Measurements from ENCODE around the gene CREBZF. TPM values are rescaled to one million over a fixed set of nuclear protein-coding genes. Genes with fewer than 3 reads are reported as not detected.
"Not testable (repeated sequence)": the region's sequence is repeated elsewhere in the genome, so short reads cannot be mapped to it uniquely, and the experiment has no call there.

The CREBZF gene
- polyA plus RNA-seq, 3 donors = 94.8 to 123 (median 107) TPM

DNA sequence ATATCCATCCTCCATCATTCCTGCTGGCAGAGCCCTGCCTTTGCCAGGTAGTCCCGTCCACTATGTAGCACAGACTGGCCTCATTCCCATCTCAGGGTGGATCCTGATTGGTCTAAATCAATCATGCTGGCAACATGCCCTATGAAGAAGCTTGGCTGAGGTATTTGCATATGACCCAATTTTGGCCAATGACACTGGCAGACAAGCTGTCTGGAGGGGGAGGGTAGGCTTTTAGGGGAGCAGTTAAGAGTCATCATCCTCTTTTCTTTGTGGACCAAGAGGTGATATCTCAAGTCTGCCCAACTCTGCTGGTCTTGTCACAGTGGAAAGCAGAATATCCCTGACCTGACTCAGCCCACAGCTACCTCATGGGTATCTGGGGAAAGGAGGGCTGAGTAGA is 16.0 kb upstream of the CREBZF start:
- no peak for DNase-seq

DNA sequence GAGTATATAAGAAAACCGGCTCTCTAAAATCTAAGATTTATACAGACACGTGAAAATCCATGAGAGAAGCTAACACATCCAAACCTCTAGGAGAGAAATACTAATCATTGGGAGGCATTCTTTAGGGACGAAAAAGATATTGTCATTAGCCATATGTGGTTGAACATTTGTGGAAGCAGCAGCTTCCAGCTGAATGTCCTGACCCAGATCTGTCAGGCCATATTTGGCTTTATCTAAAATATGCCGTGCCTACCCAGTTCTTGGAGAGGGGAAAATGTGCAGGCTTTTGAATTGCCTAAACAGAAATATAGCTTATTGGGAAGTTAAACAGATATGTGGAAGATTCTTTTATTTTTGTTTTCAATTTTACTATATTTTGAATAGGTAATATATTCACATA is 14.6 kb upstream of the CREBZF start:
- no peak for DNase-seq

DNA sequence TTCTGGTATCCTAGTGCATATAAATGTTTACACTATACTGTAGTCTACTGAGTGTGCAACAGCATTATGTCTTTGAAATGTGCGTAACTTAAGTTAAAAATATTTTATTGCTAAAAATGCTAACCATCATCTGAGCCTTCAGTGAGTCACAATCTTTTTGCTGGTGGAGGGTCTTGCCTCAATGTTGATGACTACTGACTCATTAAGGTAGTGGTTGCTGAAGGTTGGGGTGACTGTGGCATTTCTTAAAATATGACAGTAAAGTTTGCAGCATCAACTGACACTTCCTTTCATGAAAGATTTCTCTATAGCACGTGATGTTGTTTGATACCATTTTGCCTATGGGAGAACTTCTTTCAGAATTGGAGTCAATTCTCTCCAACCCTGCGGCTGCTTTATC is 8.5 kb upstream of the CREBZF start:
- DNase-seq = no peak

DNA sequence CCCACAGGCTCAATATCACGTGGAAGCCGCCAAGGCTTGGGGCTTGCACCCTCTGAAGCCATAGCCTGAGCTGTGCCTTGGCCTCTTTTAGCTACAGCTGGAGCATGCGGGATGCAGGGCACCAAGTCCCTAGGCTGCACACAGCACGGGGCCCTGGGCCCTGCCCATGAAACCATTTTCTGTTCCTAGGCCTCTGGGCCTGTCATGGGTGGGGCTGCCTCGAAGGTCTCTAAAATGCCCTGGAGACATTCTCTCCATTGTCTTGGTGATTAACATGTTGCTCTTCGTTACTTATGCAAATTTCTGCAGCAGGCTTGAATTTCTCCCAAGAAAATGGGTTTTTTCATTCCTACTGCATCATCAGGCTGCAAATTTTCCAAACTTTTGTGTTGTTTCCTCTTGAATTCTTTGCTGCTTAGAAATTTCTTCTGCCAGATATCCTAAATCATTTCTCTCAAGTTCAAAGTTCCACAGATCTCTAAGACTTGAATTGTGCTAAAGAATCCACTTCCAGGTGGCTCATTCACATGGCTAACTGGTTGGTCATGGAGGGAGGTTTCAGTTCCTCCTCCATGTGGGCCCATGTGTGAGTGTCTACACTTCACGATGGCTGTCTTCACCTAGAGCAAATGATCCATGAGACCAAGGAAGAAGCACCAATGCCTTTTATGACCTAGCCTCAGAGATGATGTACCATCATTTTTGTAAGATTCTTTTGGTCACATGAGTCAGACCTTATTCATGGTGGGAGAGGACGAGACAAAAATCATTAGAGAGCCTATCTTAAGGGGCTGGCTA is 7.4 kb upstream of the CREBZF start:
- no peak for DNase-seq

DNA sequence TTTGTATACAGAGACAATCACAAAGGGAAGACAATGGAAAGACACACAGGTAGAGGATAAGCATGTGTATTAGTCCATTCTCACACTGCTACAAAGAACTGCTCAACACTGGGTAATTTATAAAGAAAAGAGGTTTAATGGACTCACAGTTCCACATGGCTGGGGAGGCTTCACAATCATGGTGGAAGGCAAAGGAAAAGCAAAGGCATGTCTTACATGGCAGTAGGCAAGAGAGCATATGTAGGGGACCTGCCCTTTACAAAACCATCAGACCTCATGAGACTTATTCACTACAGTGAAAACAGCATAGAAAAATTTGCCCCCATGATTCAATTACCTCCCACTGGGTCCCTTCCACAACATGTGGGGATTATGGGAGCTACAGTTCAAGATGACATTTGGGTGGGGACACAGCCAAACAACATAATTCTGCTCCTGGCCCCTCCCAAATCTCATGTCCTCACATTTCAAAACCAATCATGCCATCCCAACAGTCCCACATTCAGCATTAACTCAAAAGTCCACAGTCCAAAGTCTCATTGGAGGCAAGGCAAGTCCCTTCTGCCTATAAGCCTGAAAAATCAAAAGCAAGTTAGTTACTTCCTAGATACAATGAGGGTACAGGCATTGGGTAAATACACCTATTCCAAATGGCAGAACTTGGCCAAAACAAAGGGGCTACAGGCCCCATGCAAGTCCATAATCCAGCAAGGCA is 6.2 kb upstream of the CREBZF start:
- not testable (repeated sequence) for DNase-seq

DNA sequence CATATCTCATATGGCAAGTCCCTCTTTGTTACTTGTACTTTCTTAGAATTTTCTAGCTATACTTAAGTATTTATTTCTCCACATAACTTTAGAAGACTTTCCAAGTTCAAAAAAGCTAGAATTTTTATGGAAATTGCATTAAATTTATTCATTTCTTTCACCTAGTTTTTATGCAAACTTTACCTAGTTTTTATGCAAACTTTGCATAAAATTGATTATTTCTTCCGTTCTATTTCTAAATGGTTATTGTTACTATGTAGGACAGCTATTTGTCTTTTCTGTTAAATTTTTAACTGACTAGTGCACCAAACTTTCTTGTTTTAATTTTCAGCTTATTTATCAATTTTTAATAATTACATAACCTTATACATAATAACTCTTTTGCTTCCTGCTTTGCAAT is 3.2 kb upstream of the CREBZF start:
- no peak for DNase-seq

DNA sequence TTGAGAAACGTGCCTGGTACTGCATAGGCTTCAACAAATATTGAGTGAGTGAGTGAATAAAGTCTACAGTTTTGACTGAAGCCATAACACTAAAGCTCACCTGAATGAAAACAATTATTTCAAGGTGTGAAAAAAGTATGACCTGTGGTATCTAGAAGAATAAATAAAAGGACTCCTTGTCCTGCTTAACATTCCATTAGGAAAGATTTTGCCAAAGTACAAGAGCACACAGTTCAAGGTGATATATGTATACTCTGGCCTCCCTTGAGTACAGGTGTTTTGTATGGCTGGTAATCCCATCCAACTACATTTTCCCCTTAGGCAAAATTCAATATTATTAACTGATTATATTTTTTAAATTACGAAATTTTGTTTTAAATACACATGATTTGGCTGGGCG is 1.8 kb upstream of the CREBZF start:
- no peak for DNase-seq

DNA sequence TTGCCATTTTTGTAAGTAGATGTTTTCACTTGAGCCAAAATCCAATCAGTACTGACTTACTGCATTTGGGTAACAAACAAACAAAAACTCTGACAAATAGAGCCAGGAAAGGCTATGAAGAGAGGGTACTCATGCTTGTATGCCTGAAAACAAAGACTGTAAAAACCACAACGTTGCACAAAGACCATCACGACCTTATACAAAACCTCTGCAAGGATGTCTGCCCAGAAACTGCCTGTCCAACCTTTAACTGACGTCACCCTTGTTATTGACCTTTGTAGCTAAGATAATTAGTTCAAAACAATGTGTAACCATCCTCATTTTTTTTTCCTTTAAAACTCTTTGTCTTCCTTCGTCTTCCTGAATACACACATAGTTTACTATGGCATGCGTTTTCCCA is 804 bp upstream of the CREBZF start:
- DNase-seq = no peak

DNA sequence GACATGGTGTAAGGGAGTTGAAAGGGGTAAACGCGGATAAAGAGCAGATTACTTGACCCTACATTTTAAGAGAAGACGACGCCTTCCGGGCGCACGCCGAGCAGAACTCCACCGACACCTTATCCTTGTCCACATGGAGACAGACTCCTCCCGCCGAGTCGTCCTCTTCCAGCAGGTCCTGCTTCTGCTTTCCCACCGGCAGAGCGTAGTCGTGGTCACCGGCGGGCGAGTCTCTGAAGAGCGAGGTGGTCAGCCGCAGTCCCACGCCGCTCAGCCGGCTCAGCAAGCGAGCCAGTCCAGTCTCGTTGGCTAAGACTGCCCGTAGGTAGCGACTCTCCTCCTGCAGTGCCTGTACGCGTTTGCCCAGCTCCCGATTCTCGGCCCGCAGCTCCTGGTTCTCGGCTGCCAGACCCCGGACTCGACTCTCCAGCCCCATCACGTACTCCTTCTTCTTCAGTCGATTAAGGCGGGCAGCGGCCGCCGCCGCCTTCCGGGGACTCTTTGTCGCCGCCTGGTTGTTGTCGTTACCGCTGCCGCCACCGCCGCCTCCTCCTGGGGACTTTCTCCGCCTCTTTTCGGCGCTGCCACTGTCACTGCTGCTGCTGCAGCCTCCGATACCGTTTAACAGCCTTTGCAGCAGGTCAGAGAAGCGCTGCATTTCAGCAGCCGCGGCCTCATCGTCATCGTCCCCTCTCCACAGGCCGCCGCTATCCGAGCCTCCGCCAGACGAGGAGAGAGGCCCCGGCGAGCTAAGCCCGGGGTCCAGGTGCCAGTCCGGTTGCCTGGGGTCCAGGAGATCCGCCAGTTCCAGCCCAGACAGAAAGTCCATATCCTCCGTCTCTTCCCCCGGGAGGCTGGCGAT is 945 bp downstream of the CREBZF start:
- peak; percentile 80 for DNase-seq

DNA sequence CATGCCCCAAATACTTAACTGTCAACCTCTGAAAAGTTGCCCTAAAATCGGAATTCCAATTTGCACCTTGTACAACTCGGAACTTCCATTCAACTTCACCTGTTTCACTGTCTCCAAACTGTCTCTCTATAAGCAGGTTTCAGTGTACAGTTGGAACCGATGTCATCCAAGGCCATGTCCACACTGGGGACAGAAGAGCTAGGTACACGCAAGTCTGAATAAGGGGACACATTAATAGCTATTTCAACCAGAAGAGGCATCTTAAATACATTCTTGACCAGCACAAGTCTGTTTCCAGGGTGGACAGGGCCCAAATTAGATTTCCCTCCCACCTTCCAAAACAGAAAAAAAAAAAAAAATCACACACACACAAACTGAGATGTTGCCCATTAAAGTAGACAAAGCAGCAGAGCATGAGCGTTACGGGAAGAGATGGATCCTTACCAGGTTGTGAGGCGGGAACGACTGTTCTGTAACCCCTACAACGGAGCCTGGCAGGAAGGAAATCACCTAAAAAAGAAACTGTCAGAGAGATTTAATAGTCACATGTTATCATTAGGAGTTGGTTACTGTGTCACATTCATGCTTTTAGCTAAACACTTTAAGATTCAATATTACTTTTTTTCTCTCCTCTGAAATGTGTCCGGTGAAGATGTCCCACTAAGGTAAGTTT is 1.7 kb downstream of the CREBZF start:
- no peak for DNase-seq

DNA sequence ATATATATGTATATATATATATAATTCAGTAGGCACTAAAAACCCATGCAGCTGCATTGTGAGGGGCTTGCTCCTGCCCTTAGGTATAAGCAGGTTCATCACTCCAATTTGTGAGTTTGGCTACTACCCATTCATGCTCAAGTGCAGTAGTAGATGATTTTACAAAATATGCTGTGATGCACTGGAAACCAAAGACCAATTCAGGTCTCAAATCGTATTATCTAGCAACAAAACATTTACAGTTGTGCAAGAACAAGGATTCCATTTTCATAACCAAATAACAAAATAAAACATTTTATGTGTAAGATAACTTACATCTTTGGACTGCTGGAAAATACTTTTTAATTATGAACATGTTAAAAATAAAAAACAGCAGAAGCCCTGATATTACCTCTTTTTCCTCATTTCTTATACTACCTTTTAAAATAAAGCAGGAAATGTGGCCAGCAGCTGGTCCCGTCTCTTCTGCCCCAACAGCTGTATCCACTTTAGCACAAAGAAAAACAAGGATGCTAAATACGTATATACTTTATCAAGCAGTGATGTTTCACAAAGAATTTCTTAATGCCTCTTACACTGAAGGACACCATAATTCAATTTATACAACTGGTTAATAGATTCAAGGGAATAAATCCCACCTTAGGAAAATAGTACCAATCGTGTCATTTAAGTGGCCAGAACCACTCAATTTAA is 2.8 kb downstream of the CREBZF start:
- no peak for DNase-seq

DNA sequence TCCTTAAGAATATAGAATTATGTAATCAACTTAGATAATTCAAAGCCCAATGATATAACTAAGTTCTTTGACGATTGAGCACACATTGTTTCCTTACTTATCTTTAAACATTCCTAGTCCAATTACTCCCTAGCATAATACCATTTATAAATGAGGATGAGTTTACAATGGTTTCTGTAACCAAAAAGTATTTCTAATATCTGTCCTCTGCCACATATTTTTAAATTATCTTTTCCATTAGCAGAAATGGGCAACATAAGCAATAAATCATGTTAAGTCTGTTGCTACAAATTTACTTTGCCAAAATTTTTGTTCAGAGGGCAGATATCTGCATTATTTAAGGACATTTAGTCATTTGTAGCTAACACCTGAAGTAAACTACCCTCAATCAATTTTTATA is 6.7 kb downstream of the CREBZF start:
- no peak for DNase-seq

DNA sequence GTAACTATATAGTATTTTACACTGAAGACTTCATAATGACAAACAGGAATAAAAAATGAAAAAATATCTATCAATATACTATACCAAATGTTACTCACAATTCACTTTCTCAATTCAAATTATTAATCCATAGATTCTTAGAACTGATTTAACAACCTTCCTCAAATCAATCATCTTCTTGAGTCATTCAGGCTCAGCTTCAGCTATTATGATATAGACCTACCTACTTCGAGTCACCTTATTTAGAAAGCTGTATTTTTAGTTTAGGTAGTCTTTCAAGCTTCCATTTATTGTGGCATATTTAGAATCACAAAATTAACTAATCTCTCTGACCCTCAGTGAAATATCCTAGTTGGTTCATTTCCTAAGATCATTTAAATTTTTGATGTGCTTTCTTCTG is 8.2 kb downstream of the CREBZF start:
- no peak for DNase-seq

DNA sequence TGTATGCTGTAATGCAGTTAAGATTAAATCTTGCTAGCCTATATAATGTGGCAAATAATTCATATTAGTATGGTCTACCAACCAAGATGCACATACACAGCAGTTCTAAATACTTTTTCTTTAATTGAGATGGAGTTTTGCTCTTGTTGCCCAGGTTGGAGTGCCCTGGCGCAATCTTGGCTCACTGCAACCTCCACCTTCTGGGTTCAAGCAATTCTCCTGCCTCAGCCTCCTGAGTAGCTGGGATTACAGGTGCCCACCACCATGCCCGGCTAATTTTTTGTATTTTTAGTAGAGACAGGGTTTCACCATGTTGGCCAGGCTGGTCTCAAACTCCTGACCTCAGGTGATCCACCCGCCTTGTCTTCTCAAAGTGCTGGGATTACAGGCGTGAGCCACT is 10.6 kb downstream of the CREBZF start:
- not testable (repeated sequence) for DNase-seq

DNA sequence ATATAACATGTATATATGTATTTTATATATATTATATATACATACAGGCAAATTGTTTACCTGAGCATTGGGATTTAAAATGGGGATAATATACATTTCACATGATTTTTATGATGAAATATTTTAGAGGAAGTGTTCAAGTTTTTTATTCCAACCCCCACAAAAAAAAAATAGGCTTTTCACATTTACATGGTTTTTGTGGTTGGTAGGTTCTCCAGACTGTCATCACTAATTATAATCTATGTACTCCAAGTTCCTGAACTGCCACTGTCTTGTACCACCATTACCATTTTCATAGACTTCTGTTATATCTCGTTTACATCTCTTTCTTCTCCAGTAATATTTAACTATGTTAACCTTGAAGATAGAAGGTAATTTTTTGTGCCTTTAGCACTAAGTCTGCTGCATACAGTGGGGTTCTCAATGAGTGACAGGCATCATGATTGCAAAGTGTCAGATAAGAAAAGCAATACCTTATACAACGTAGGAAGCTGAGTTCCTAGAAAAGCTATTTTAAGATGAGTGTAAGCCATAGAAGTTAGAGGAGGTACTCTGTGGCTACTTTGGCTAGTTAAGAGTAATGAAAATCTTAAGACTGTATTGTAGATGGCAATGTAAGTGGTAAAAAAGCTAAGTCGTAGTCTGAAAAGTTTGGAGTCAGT is 12.0 kb downstream of the CREBZF start:
- DNase-seq = no peak

DNA sequence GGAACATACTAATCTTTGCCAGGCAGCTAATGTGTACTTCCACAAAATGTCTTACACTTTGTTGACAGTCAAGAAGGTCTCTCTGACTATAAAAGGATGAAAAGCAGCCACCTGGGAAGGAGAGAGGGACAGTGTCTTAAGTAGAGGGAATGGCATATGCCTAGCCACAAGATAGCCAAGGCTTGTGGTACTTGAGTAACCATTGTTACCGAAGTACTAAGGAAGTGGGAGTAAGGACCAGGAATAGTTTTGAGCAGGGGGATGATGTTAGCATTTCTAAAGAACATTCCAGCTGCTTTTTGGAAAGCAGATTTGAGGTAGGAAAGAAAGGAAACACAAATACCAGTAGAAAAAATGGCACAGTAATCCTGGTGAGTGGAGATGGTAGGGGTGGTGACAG is 13.8 kb downstream of the CREBZF start:
- DNase-seq = no peak

DNA sequence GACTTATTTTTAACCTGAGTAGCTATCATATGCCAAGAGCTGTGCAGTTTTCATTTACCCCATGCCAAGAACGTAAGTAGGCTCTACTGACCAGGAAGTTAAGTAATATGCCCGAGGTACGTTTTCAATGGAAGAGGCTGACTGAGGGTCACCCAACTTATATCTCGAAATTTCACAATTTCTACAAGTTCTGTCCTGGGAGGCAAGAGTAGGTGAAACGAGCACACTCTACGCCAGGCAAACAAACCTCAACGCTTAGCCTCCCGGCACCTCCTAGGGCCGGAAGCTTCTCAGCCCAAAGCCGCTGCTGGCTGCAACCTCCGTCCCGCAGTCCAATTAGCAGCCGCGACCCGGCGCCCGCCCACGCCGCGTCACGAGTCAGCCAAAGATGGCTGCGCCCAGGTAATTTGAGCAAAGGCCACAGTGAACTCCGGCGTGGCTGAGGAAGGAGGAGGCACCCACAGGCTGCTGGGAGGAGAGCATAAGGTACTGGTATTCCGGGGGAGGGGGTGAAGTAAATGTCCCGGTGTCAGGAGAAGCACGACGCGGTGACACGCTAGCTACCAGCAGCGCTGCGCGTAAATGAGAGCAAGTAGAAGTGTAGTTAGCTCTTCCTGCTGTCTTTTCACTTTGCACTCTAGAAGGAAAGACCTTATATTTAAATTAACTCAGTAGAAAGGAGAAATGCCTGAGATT is 17.2 kb downstream of the CREBZF start, which contains the start of gene TMEM126A:
TSS of gene TMEM126A (plus strand) at position 364 of the 696 bp plus-strand sequence. CDS start 2,289 bp downstream, outside the sequence.
- peak; percentile 92 for DNase-seq

DNA sequence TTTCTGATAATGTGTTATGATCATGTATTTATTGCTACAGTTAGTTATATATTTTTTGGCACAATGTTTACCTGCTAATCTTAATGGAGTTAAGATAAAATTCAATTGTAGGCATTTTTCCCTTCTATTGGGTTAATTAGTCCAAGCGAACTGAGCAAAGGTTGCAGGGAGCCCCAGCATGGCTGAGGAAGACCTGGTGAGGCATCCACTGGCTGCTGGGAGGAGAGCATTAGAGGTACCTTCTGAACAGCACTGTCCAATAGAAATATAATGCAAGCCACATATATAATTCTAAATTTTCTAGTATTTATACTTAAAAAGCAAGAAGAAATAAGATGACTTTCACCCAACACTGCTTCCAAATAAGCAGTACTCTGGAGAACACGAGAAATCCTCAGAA is 17.9 kb downstream of the CREBZF start:
- DNase-seq = no peak

DNA sequence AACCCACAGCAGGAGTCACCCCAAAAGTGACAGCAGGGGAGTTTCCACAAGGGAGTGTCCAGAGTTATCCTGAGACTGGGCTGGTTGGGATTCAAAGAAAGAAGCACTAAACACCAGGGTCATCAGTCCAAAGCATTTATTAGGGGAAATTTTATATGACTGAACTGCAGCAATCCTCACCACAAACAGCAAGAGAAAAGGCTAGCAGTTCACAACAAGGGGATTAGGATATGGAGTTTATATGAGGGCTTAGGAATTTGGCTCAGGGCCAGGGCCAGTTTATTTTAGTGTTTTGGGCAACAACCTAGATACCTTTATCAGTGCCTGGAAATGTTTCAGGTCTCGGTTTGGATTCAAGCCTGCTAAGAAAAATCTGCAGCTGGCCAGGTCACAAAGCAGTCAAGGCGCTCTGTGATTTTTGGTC is 21.7 kb downstream of the CREBZF start:
- no peak for DNase-seq

DNA sequence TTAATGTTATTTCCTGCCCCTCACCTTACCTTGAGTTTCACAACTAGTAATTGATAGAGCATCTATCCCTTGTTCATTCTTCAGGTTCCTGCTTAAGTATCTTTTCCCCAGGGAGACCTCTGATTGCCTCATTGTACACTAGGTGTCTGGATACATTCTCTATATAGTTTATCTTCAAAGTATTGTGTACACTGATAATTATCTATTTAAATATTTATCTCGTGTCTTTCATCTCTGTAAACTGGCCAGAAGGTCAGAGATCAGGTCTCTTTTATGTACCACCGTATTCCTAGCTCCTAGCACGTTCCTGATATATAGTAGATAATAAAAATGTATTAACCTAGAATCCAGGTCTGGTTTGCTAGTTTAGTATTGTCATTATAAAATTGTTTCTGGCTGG is 30.2 kb downstream of the CREBZF start:
- DNase-seq = no peak
